Neural progenitor cell (in vitro differentiated cells): ENCODE data around the gene RPS27L. TPM values are rescaled to one million over a fixed set of nuclear protein-coding genes. Genes with fewer than 3 reads are reported as not detected.

Experiments used
- total RNA-seq: library from RNA; depleted of rRNA; stranded (reverse); fragments of >200 nt; gene quantifications from 2 replicates; pipeline ENCODE4 v1.2.3, GENCODE V29; 2015; ENCODE audit warnings: low replicate concordance

Gene RPS27L
- total RNA-seq, 1 donor from 2014 or later, result 111 TPM

Other genes with a start within 250 kb of the RPS27L start
- gene TPM1, start 114.7 kb downstream of the RPS27L start, total RNA-seq, result 614 and 623 TPM in 2 replicates
- 3.6 and 4.4 TPM in 2 replicates for gene LACTB, start 35.6 kb downstream of the RPS27L start, total RNA-seq
- gene RAB8B, start 32.1 kb upstream of the RPS27L start, total RNA-seq, result 61.3 and 107 TPM in 2 replicates
- gene APH1B, start 120.1 kb upstream of the RPS27L start, total RNA-seq, result 2.7 and 4.0 TPM in 2 replicates
- gene CA12, start 224.4 kb upstream of the RPS27L start, total RNA-seq, result 0.45 and 0.81 TPM in 2 replicates